NB4 (cell line): ENCODE data around the gene CCDC88C.

Experiments used
- CTCF ChIP-seq: IDR thresholded peaks from one replicate; pipeline ENCODE4 v1.5.1; 2012; ENCODE audit warnings: low read depth, low read length
- MAX ChIP-seq: IDR thresholded peaks from 2 replicates; pipeline ENCODE4 v1.6.1; 2011; ENCODE audit warnings: low read depth, low read length
- POLR2A ChIP-seq: IDR thresholded peaks from 2 replicates; pipeline ENCODE4 v1.6.1; 2011; ENCODE audit warnings: mild to moderate bottlenecking; ENCODE audit not compliant: insufficient read length; ENCODE audit errors: extremely low read depth

- TF ChIP-seq POLR2A = no peak
- TF ChIP-seq CTCF = no peak
- TF ChIP-seq MAX = no peak
These were observed 192.6 kb downstream of the CCDC88C start for GRCh38 chr14:91225025-91225424.
